IPS-20b (cell line): Measurements from ENCODE around the gene EZH2.
A peak's percentile ranks its signal among the peaks of the same experiment; 100 is the strongest.

Source experiments
- H3K27ac ChIP-seq: one replicate; pipeline ENCODE4 v1.5.1; 2013; ENCODE audit warnings: low read length
- H3K27me3 ChIP-seq: 2 replicates; pipeline ENCODE4 v1.6.1; 2013; ENCODE audit warnings: mild to moderate bottlenecking, low read length, inconsistent platforms; ENCODE audit not compliant: insufficient read depth
- H3K36me3 ChIP-seq: 2 replicates; pipeline ENCODE4 v1.6.1; 2013; ENCODE audit warnings: low read depth, mild to moderate bottlenecking, inconsistent platforms, low read length, moderate library complexity; ENCODE audit not compliant: insufficient read depth
- H3K4me1 ChIP-seq: 2 replicates; pipeline ENCODE4 v1.6.1; 2013; ENCODE audit warnings: mild to moderate bottlenecking, control low read depth, inconsistent platforms, low read length, moderate library complexity; ENCODE audit not compliant: insufficient read depth
- H3K4me3 ChIP-seq: 2 replicates; pipeline ENCODE4 v1.5.1; 2013; ENCODE audit warnings: mild to moderate bottlenecking, low read length, inconsistent platforms
- H3K9ac ChIP-seq: 2 replicates; pipeline ENCODE4 v1.6.1; 2013; ENCODE audit warnings: low read depth, mild to moderate bottlenecking, inconsistent platforms, low read length, moderate library complexity
- H3K9me3 ChIP-seq: 2 replicates; pipeline ENCODE4 v1.6.1; 2013; ENCODE audit warnings: mild to moderate bottlenecking, low read depth, low read length, inconsistent platforms; ENCODE audit not compliant: insufficient read depth

EZH2 gene

DNA sequence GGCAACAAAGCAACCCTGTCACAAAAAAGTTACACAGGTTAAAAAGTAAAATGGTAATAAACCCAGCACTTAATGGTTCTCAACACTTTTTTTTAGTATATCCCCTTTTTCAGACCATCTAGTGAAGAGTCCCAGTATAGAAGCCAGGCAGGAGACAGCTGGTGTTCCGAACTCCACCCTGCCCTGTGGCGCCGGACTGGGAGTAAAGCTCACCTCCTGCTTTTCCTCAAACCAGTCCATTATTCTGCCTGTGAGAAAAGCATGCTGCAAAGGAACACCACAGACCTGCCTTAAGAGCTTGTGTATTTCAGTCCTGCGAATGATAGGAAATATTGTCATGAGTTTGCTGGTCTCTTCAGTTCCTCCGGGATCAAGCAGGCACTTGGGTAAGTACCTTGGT, 81.0 kb downstream of the EZH2 start:
- Histone ChIP-seq H3K4me1 (peaks cover 11% of the 10 kb centered on the region), H3K36me3 (peaks cover 69% of the 10 kb centered on the region), H3K4me3 (no peak overlapping the region), H3K9ac (no peak overlapping the region), H3K27me3 (no peaks in the 10 kb centered on the region), H3K9me3 (no peaks in the 10 kb centered on the region), H3K27ac (no peak overlapping the region)

DNA sequence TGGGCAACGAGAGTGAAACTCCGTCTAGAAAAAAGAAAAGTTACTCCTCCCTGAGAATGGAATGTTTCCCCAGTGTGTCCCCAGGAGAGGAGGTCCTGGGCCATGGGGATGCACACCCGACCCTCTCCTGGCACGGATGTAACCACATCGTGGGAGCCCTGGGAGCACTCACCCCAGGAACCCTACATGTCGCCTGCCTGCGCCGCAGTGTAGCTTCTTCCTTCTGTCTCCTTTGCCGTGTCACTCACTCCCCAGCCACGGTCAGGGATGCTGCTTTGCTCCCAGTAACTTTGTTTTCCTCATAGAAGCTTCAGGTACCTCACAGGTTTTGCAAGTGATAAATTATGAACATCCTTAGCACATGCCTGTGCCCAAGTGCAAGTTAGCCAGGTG, 82.0 kb downstream of the EZH2 start:
- peaks cover 69% of the 10 kb centered on the region for H3K36me3 ChIP-seq
- no peak overlapping the region for H3K9ac ChIP-seq
- no peaks in the 10 kb centered on the region for H3K9me3 ChIP-seq
- no peaks in the 10 kb centered on the region for H3K27me3 ChIP-seq
- H3K4me1 ChIP-seq, result peaks cover 11% of the 10 kb centered on the region
- H3K4me3 ChIP-seq, result no peak overlapping the region
- no peak overlapping the region for H3K27ac ChIP-seq

DNA sequence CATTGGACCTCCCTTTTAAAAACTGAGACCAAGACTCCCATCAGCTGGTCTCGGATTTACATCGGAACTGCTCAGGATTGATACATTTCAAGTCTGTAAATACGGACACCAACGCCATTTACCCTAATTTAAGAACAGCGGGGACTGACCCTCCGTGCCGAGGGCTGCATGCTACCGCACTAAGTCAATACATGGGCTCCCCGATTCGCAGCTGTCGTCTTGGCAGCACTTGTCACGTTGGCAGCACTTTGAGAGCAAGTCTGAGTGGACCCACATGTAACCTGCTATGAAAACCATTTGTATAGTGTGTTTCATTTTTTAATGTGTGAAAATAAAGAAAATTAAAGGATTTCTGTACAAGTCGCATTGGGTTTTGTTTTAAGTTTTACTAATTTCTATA, 83.4 kb downstream of the EZH2 start:
- Histone ChIP-seq H3K27me3 (no peaks in the 10 kb centered on the region), H3K9me3 (no peaks in the 10 kb centered on the region), H3K9ac (no peak overlapping the region; the same call in 1 of the 2 replicates), H3K4me3 (peak overlapping the region; percentile 31; the same call in 1 of the 2 replicates), H3K36me3 (peaks cover 68% of the 10 kb centered on the region), H3K4me1 (peaks cover 11% of the 10 kb centered on the region), H3K27ac (peak overlapping the region; percentile 19)

DNA sequence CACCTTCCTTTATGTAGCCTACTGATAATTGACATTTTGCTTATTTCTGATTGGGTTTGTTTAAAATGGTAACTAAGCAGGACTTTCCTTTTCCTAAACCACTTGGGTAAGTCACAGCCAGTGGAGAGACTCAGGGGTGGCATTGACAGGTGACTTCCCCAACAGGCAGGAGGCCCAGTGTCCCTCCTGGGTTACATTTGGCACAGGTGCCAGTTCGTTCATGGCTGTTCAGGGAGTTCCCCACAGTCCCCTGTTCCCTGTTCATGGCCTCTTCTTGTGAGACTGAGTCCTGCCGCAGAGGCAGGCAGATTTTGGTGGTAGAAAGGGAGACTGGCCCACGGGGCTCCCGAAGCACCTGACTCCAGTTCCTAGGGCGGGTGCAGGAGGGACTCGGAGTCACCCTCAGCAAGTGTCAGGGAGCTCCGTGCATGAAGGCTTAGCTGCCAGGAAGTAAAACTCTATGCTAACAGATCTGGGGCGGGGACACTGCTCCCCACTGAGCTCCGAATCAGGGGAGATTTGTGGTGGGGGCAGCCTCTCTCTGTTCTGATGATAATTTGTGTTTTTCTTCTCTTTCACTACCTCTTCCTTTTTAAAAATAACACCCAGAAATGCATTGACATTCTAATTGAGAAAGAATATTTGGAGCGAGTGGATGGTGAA, 84.1 kb downstream of the EZH2 start:
- H3K9ac ChIP-seq, result peak overlapping the region; percentile 32; the same call in 1 of the 2 replicates
- peak overlapping the region; percentile 19 for H3K27ac ChIP-seq

DNA sequence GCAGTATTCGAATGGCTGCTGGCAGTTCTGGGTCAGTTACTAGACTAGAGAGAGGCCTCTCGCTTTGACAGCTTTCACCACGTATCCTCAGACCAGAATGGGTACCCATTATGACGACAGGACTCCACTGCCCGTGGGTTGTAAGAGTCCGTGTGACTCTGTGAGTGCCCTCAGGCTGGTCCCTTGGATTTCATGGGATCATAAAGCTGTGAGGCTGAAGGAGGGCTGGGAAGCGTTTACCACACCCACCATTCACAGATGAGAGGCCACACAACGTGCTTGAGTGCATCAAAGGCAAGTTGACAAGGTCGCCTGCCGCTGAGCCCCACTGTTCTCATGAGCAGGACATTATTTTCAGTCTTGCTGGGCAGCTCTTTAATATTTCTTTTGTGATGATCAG, 87.2 kb downstream of the EZH2 start:
- no peak overlapping the region for H3K27ac ChIP-seq
- peaks cover 94% of the 10 kb centered on the region for H3K36me3 ChIP-seq
- H3K9me3 ChIP-seq, result peaks cover 3% of the 10 kb centered on the region; the same call in 1 of the 2 replicates
- H3K4me1 ChIP-seq, result peaks cover 11% of the 10 kb centered on the region
- H3K4me3 ChIP-seq, result no peak overlapping the region
- H3K9ac ChIP-seq, result no peak overlapping the region
- H3K27me3 ChIP-seq, result no peaks in the 10 kb centered on the region

More for the DNA sequence above, 84.1 kb downstream of the EZH2 start:
- H3K4me1 ChIP-seq, result peaks cover 11% of the 10 kb centered on the region
- peak overlapping the region; percentile 31; the same call in 1 of the 2 replicates for H3K4me3 ChIP-seq
- H3K27me3 ChIP-seq, result no peaks in the 10 kb centered on the region
- no peaks in the 10 kb centered on the region for H3K9me3 ChIP-seq
- H3K36me3 ChIP-seq, result peaks cover 69% of the 10 kb centered on the region

DNA sequence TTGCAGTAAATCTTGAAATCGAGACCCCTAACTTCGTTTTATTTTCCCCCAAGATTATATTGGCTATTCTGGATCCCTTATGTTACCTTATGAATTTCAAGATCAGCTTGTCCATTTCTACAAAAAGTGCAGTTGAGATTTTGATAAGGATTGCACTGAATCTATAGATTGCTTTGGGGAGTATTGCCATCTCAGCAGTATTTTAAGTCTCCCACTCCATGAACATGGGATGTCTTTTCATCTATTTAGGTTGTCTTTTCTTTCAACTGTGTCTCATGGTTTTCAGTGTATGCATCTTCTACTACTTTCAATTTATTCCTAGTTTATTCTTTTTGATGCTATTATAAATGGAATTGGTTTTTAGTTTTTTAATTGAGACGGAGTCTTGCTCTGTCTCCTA, 89.6 kb downstream of the EZH2 start:
- Histone ChIP-seq H3K4me3 (no peak overlapping the region), H3K9ac (no peak overlapping the region), H3K36me3 (peaks cover 93% of the 10 kb centered on the region), H3K9me3 (peaks cover 3% of the 10 kb centered on the region; the same call in 1 of the 2 replicates), H3K27me3 (no peaks in the 10 kb centered on the region), H3K27ac (no peak overlapping the region), H3K4me1 (no peaks in the 10 kb centered on the region)

DNA sequence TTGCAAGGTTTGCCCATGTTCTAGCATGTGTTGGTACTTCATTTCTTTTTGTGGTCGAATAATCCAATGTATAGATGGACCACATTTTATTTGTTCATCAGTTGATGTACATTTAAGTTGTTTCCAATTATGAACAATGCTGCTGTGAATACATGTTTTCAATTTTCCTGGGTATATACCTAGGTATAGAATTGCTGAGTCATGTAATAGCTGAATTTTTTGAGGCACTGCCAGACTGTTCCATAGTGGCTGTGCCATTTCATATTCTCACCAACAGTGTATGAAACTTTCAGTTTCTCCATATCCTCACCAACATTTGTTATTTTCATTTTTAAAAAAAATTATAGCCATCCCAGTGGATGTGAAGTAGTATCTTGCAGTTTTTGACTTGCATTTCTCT, 90.5 kb downstream of the EZH2 start:
- no peaks in the 10 kb centered on the region for H3K4me1 ChIP-seq
- H3K27ac ChIP-seq, result no peak overlapping the region
- no peak overlapping the region for H3K4me3 ChIP-seq
- H3K27me3 ChIP-seq, result no peaks in the 10 kb centered on the region
- peaks cover 3% of the 10 kb centered on the region; the same call in 1 of the 2 replicates for H3K9me3 ChIP-seq
- peaks cover 93% of the 10 kb centered on the region for H3K36me3 ChIP-seq
- no peak overlapping the region for H3K9ac ChIP-seq

DNA sequence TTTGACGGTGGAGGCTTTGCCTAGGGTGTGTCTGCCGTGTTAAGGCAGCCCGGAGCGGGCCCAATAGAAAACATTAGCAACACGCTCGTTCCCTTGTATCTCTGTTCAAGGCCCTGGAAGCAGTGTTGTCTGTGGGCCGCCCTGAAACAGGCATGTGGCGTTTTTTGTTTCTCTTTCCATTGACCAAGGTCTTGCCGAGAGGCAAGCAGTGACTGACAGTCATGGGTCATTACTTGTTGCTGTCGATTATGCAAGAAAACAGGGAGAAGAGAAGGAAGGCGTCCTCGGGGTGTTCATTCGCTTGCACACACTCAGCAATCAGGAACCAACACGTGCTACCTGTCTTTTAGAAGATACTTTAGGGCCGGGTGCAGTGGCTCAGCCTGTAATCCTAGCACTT, 92.5 kb downstream of the EZH2 start:
- Histone ChIP-seq H3K27ac (no peak overlapping the region), H3K36me3 (peaks cover 93% of the 10 kb centered on the region), H3K4me1 (no peaks in the 10 kb centered on the region), H3K9ac (no peak overlapping the region), H3K4me3 (no peak overlapping the region), H3K9me3 (peaks cover 3% of the 10 kb centered on the region; the same call in 1 of the 2 replicates), H3K27me3 (no peaks in the 10 kb centered on the region)

DNA sequence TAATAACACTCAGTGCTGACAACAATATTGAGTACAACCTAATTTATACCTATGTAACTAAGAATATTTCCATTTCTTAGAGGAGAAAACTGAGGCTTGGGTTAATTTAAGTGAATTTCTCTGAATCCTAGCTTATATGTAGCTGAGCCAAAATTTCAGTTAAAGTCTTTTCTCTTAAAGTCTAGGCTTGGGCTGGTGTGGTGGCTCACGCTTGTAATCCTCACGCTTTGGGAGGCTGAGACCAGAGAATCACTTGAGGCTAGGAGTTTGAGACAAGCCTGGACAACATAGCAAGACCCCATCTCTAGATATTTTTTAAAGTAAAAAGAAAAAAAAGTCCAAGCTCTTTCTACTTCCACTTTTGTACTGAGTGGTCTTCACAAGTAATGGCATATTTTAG, 93.2 kb downstream of the EZH2 start:
- Histone ChIP-seq H3K9me3 (peaks cover 3% of the 10 kb centered on the region; the same call in 1 of the 2 replicates), H3K4me3 (no peak overlapping the region), H3K27ac (no peak overlapping the region), H3K27me3 (no peaks in the 10 kb centered on the region), H3K36me3 (peaks cover 93% of the 10 kb centered on the region), H3K9ac (no peak overlapping the region), H3K4me1 (no peaks in the 10 kb centered on the region)

DNA sequence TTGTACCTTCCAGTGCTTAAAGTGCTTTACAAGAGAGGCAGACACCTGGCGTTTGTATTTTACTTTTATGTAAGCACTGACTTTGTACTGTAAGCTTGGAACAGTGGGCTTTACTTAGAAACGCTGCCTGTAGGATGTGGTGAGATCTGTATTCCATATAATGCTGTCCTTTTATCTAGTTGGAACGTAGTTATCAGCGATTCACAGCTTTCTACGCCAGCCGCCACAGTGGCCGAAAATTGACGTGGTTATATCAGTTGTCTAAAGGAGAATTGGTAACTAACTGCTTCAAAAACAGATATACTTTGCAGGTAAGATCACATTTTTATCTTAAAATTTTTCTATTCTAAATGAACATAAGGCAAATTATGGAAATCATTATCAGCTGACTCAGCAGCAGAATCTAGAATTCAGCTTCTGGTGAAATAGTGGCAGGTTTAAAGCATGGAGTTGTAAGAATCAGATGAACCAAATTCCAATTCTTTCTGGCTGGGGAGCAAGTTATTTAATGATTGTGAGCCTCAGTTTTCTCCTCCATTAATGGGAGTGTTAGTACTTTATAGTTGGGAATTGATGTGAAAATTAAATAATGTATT, 93.9 kb downstream of the EZH2 start:
- no peaks in the 10 kb centered on the region for H3K4me1 ChIP-seq
- H3K36me3 ChIP-seq, result peaks cover 98% of the 10 kb centered on the region

DNA sequence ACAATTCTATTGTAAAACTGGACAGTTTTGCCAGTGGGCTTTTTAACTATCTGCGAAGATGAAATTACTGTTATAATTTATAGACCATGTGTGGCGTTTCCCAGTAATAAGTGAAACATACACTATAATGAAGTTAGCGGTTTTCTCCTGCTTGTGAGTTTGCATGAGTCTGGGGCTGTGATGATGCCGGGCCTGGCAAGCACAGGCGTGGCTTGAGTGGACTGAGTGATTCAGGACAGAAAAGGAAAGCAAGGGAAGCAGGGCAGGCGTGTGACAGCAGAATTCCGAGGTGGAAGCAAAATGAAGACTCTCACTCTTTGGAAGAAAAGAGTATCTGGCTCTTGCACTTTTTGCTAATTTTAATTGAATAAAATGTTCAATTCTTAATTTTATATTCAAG, 94.9 kb downstream of the EZH2 start:
- H3K9me3 ChIP-seq, result no peaks in the 10 kb centered on the region
- H3K4me1 ChIP-seq, result no peaks in the 10 kb centered on the region
- peaks cover 99% of the 10 kb centered on the region for H3K36me3 ChIP-seq
- H3K9ac ChIP-seq, result no peak overlapping the region
- no peak overlapping the region for H3K4me3 ChIP-seq
- no peaks in the 10 kb centered on the region for H3K27me3 ChIP-seq
- no peak overlapping the region for H3K27ac ChIP-seq

More for the DNA sequence above, 93.9 kb downstream of the EZH2 start:
- H3K4me3 ChIP-seq, result no peak overlapping the region
- H3K27me3 ChIP-seq, result no peaks in the 10 kb centered on the region
- peaks cover 3% of the 10 kb centered on the region; the same call in 1 of the 2 replicates for H3K9me3 ChIP-seq
- H3K9ac ChIP-seq, result no peak overlapping the region
- H3K27ac ChIP-seq, result no peak overlapping the region
